ENCODE results near the gene TFDP1.

The TFDP1 gene

DNA sequence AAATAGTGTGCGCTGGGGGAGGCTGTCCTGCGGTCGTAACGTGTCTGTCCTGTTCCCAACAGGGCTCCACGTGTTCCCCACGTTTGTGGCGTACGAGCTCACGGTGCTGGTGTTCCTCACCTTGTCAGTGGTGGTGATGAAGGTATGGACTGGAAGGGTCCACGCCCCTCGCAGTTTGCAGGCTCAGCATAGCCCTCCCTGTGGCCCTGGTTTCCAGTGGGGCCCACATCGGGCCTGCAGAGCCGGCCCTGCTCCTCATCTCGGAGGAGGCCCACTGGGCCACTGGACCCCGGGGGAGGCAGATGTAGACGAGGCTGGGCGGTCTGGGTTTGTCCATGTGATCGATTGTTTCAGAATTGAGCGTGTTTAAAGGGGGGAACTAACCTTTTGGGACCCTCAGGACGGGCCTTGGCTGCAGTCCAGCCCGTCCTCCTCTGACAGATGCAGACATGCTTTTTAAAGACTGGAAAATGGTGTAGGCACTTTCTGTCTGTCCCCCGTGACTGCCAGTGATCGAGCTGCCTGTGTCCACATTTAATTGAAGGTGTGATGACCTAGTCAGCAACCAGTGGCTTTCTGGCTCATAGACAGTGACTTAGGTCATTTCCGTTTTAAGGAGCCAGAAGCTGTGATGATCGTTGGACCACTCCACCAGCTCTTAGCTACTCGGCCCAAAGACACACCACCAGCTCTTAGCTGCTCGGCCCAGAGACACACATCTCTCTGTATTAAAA, 37.1 kb upstream of the TFDP1 start:
- H2AFZ ChIP-seq (ENCODE audit: low read length): no peak overlapping the region
- no peak overlapping the region for H2BK15ac ChIP-seq (ENCODE audit: low read length)
- peaks cover 16 to 60% of the 10 kb centered on the region in 2 donors for H3K36me3 ChIP-seq (replicated peaks in 1 of 2; ENCODE audit: control insufficient read depth in 2 of 2, insufficient read depth in 2 of 2, low read length in 2 of 2)
- H4K8ac ChIP-seq (ENCODE audit: low read depth, low read length): no peak overlapping the region
- peaks cover 0 to 2% (median 0%) of the 10 kb centered on the region in 3 experiments for H3K27me3 ChIP-seq (ENCODE audit: control insufficient read depth in 3 of 3, insufficient read depth in 3 of 3, low read depth in 1 of 3, low read length in 3 of 3)
- no peak overlapping the region for H2AK5ac ChIP-seq (ENCODE audit: low read depth, low read length)
- no peak overlapping the region for H2BK5ac ChIP-seq (ENCODE audit: low read length)
- H4K91ac ChIP-seq (ENCODE audit: low read depth, low read length, poor library complexity): no peak overlapping the region
- WGBS, 2 donors (ENCODE audit: extremely low coverage in 2 of 2, insufficient read length in 2 of 2, insufficient replicate concordance in 1 of 2): no CpG with 5 or more reads among the region's 27 CpGs
- H2BK12ac ChIP-seq (ENCODE audit: low read length): no peak overlapping the region
- no peak for DNase-seq (ENCODE audit: low spot score)
- no peak overlapping the region for H3K4me3 ChIP-seq (ENCODE audit: low read length in 2 of 2)
- H2BK120ac ChIP-seq (ENCODE audit: low read depth, low read length): no peak overlapping the region
- H3K79me1 ChIP-seq (ENCODE audit: low read depth, low read length): peaks cover 21% of the 10 kb centered on the region
- no peak overlapping the region for H3K27ac ChIP-seq (replicated peaks; ENCODE audit: low read length)
- peaks cover 2 to 4% of the 10 kb centered on the region in 2 donors for H3K9me3 ChIP-seq (replicated peaks in 1 of 2; ENCODE audit: control insufficient read depth in 2 of 2, insufficient read depth in 1 of 2, low read depth in 1 of 2, low read length in 2 of 2)
- H3K4me2 ChIP-seq (ENCODE audit: insufficient read depth, low read length, poor library complexity, severe bottlenecking): no peak overlapping the region
- H3K18ac ChIP-seq (ENCODE audit: low read length): no peak overlapping the region
- no peak overlapping the region for H3K23ac ChIP-seq (ENCODE audit: low read depth, low read length, poor library complexity)
- H3K4me1 ChIP-seq (ENCODE audit: control insufficient read depth in 2 of 2, insufficient read depth in 1 of 2, low read depth in 1 of 2, low read length in 2 of 2): peaks cover 5 to 27% of the 10 kb centered on the region in 2 donors
- H3K14ac ChIP-seq (ENCODE audit: low read length): no peak overlapping the region
- no peak overlapping the region for H3K4ac ChIP-seq (ENCODE audit: low read length)
- no peak overlapping the region for H3K9ac ChIP-seq (ENCODE audit: low read depth, low read length, poor library complexity)

DNA sequence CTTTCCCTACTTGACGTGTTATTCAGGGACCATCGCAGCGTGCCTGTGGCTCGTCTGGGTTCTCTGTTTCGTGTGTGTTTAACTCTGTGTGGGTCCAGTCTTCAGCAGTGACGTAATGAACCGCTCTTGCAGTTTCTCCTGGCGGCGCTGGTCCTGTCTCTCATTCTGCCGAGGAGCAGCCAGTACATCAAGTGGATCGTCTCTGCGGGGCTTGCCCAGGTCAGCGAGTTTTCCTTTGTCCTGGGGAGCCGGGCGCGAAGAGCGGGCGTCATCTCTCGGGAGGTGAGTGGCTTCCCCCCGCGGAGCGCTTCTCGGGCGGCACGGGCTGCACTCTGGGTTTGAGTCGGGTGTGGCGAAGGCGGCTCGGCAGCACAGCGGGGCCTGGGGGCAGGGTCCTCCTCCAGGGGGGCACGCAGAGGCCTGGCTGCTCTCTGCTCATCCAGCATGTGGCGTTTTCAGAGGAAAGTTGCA, 36.3 kb upstream of the TFDP1 start:
- WGBS, 2 donors (ENCODE audit: extremely low coverage in 2 of 2, insufficient read length in 2 of 2, insufficient replicate concordance in 1 of 2): no CpG with 5 or more reads among the region's 32 CpGs
- H4K91ac ChIP-seq (ENCODE audit: low read depth, low read length, poor library complexity): no peak overlapping the region

DNA sequence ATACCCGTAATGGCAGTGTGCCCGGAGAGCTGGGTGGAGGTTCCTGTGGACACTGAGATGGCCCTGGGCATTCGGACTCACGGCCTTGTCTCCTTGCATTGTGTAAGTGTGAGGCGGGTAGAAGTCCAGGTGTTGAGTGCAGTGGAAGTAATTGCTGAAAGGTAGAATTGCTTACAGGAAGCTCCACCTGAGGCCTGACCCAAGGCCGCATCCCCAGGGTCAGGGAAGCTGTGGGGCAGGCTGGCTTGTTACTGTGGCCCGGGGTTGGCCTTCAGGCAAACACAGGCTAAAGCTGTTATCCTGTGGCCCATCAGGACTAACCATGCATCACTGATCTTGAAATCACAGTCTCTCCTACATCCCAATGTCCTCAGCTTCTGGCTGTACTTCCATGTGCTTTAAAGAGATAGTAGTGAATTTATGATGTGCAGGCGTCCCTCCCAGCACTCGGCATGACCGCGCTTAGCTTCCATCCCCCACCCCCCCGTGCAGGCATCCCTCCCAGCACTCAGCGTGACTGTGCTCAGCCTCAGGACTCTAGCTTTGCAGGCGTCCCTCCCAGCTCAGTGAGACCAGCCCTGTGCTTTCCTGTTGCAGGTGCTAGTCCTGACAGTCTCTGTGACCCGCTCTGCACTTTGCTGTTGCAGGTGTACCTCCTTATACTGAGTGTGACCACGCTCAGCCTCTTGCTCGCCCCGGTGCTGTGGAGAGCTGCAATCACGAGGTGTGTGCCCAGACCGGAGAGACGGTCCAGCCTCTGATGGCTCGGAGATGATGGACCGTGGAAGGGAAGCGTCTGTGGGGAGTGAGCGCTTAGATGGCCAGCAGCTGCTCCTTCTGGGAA, 35.6 kb upstream of the TFDP1 start:
- no peak overlapping the region for H3K18ac ChIP-seq (ENCODE audit: low read length)
- no peak overlapping the region for H4K8ac ChIP-seq (ENCODE audit: low read depth, low read length)
- no peak overlapping the region for H2AK5ac ChIP-seq (ENCODE audit: low read depth, low read length)
- no peak overlapping the region for H3K27ac ChIP-seq (replicated peaks; ENCODE audit: low read length)
- H3K4me2 ChIP-seq (ENCODE audit: insufficient read depth, low read length, poor library complexity, severe bottlenecking): no peak overlapping the region
- no peak overlapping the region for H3K9ac ChIP-seq (ENCODE audit: low read depth, low read length, poor library complexity)
- no peak overlapping the region for H2BK12ac ChIP-seq (ENCODE audit: low read length)
- H3K4me3 ChIP-seq (ENCODE audit: low read length in 2 of 2): no peak overlapping the region
- H4K91ac ChIP-seq (ENCODE audit: low read depth, low read length, poor library complexity): no peak overlapping the region
- no CpG with 5 or more reads among the region's 25 CpGs for WGBS, 2 donors (ENCODE audit: extremely low coverage in 2 of 2, insufficient read length in 2 of 2, insufficient replicate concordance in 1 of 2)
- H2BK120ac ChIP-seq (ENCODE audit: low read depth, low read length): no peak overlapping the region
- H3K23ac ChIP-seq (ENCODE audit: low read depth, low read length, poor library complexity): no peak overlapping the region
- H2BK15ac ChIP-seq (ENCODE audit: low read length): no peak overlapping the region
- H2AFZ ChIP-seq (ENCODE audit: low read length): no peak overlapping the region
- peaks cover 0 to 2% of the 10 kb centered on the region in 2 donors for H3K9me3 ChIP-seq (replicated peaks in 1 of 2; ENCODE audit: control insufficient read depth in 2 of 2, insufficient read depth in 1 of 2, low read depth in 1 of 2, low read length in 2 of 2)
- H3K27me3 ChIP-seq (ENCODE audit: control insufficient read depth in 3 of 3, insufficient read depth in 3 of 3, low read depth in 1 of 3, low read length in 3 of 3): peaks cover 0 to 2% (median 0%) of the 10 kb centered on the region in 3 experiments
- peaks cover 19% of the 10 kb centered on the region for H3K79me1 ChIP-seq (ENCODE audit: low read depth, low read length)
- peaks cover 18 to 54% of the 10 kb centered on the region in 2 donors for H3K36me3 ChIP-seq (replicated peaks in 1 of 2; ENCODE audit: control insufficient read depth in 2 of 2, insufficient read depth in 2 of 2, low read length in 2 of 2)
- peaks cover 5 to 28% of the 10 kb centered on the region in 2 donors for H3K4me1 ChIP-seq (ENCODE audit: control insufficient read depth in 2 of 2, insufficient read depth in 1 of 2, low read depth in 1 of 2, low read length in 2 of 2)
- DNase-seq (ENCODE audit: low spot score): no peak
- H3K4ac ChIP-seq (ENCODE audit: low read length): no peak overlapping the region
- H2BK5ac ChIP-seq (ENCODE audit: low read length): no peak overlapping the region
- no peak overlapping the region for H3K14ac ChIP-seq (ENCODE audit: low read length)

More for the DNA sequence above, 36.3 kb upstream of the TFDP1 start:
- Histone ChIP-seq H4K8ac (ENCODE audit: low read depth, low read length) (no peak overlapping the region), H2BK120ac (ENCODE audit: low read depth, low read length) (no peak overlapping the region), H2AFZ (ENCODE audit: low read length) (no peak overlapping the region), H3K9me3 (replicated peaks in 1 of 2; ENCODE audit: control insufficient read depth in 2 of 2, insufficient read depth in 1 of 2, low read depth in 1 of 2, low read length in 2 of 2) (peaks cover 0 to 2% of the 10 kb centered on the region in 2 donors), H3K4me1 (ENCODE audit: control insufficient read depth in 2 of 2, insufficient read depth in 1 of 2, low read depth in 1 of 2, low read length in 2 of 2) (peaks cover 5 to 25% of the 10 kb centered on the region in 2 donors), H3K18ac (ENCODE audit: low read length) (no peak overlapping the region), H2BK5ac (ENCODE audit: low read length) (no peak overlapping the region), H3K36me3 (replicated peaks in 1 of 2; ENCODE audit: control insufficient read depth in 2 of 2, insufficient read depth in 2 of 2, low read length in 2 of 2) (peaks cover 16 to 60% of the 10 kb centered on the region in 2 donors), H3K14ac (ENCODE audit: low read length) (no peak overlapping the region), H3K4ac (ENCODE audit: low read length) (no peak overlapping the region), H2BK12ac (ENCODE audit: low read length) (no peak overlapping the region), H3K27me3 (ENCODE audit: control insufficient read depth in 3 of 3, insufficient read depth in 3 of 3, low read depth in 1 of 3, low read length in 3 of 3) (peaks cover 0 to 2% (median 0%) of the 10 kb centered on the region in 3 experiments), H3K4me2 (ENCODE audit: insufficient read depth, low read length, poor library complexity, severe bottlenecking) (no peak overlapping the region), H3K79me1 (ENCODE audit: low read depth, low read length) (peaks cover 21% of the 10 kb centered on the region), H3K4me3 (ENCODE audit: low read length in 2 of 2) (no peak overlapping the region), H3K27ac (replicated peaks; ENCODE audit: low read length) (peak overlapping the region; percentile 19), H2BK15ac (ENCODE audit: low read length) (no peak overlapping the region), H3K9ac (ENCODE audit: low read depth, low read length, poor library complexity) (no peak overlapping the region), H3K23ac (ENCODE audit: low read depth, low read length, poor library complexity) (no peak overlapping the region), H2AK5ac (ENCODE audit: low read depth, low read length) (no peak overlapping the region)
- no peak for DNase-seq (ENCODE audit: low spot score)

DNA sequence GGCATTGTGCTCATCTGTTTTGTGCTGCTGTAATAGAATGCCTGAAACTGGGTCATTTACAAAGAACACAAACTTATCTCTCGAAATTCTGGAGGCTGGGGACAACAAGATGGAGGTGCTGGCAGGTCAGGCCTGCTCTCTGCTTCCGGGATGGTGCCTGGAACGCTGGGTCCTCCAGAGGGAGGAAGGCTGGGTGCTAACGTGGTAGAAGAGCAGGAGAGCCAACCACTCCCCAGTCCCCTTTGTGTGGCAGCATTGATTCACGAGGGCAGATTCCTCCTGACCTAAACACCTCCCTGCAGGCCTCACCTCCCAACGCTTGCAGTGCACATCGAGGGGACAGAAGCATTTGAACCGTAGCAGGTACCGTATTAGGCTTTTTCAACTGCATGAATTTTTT, 34.1 kb upstream of the TFDP1 start:
- H3K9ac ChIP-seq (ENCODE audit: low read depth, low read length, poor library complexity): no peak overlapping the region
- H3K4me2 ChIP-seq (ENCODE audit: insufficient read depth, low read length, poor library complexity, severe bottlenecking): no peak overlapping the region
- peaks cover 0 to 2% (median 0%) of the 10 kb centered on the region in 3 experiments for H3K27me3 ChIP-seq (ENCODE audit: control insufficient read depth in 3 of 3, insufficient read depth in 3 of 3, low read depth in 1 of 3, low read length in 3 of 3)
- no peak overlapping the region for H2AFZ ChIP-seq (ENCODE audit: low read length)
- no CpG with 5 or more reads among the region's 9 CpGs for WGBS, 2 donors (ENCODE audit: extremely low coverage in 2 of 2, insufficient read length in 2 of 2, insufficient replicate concordance in 1 of 2)
- H2BK5ac ChIP-seq (ENCODE audit: low read length): no peak overlapping the region
- H3K4me3 ChIP-seq (ENCODE audit: low read length in 2 of 2): no peak overlapping the region
- H4K8ac ChIP-seq (ENCODE audit: low read depth, low read length): no peak overlapping the region
- no peak overlapping the region for H2AK5ac ChIP-seq (ENCODE audit: low read depth, low read length)
- H4K91ac ChIP-seq (ENCODE audit: low read depth, low read length, poor library complexity): no peak overlapping the region
- H3K14ac ChIP-seq (ENCODE audit: low read length): no peak overlapping the region
- H3K23ac ChIP-seq (ENCODE audit: low read depth, low read length, poor library complexity): no peak overlapping the region
- no peak overlapping the region for H2BK12ac ChIP-seq (ENCODE audit: low read length)
- peaks cover 0 to 2% of the 10 kb centered on the region in 2 donors for H3K9me3 ChIP-seq (replicated peaks in 1 of 2; ENCODE audit: control insufficient read depth in 2 of 2, insufficient read depth in 1 of 2, low read depth in 1 of 2, low read length in 2 of 2)
- H3K79me1 ChIP-seq (ENCODE audit: low read depth, low read length): peaks cover 9% of the 10 kb centered on the region
- H3K4ac ChIP-seq (ENCODE audit: low read length): no peak overlapping the region
- H3K4me1 ChIP-seq (ENCODE audit: control insufficient read depth in 2 of 2, insufficient read depth in 1 of 2, low read depth in 1 of 2, low read length in 2 of 2): peaks cover 5 to 21% of the 10 kb centered on the region in 2 donors
- no peak for DNase-seq (ENCODE audit: low spot score)
- H2BK120ac ChIP-seq (ENCODE audit: low read depth, low read length): no peak overlapping the region
- H3K36me3 ChIP-seq (replicated peaks in 1 of 2; ENCODE audit: control insufficient read depth in 2 of 2, insufficient read depth in 2 of 2, low read length in 2 of 2): peaks cover 18 to 43% of the 10 kb centered on the region in 2 donors
- H3K18ac ChIP-seq (ENCODE audit: low read length): no peak overlapping the region
- H3K27ac ChIP-seq (replicated peaks; ENCODE audit: low read length): no peak overlapping the region
- H2BK15ac ChIP-seq (ENCODE audit: low read length): no peak overlapping the region

Measured in neuronal stem cell (in vitro differentiated cells).